C4-2B (cell line): ENCODE measurements around the gene RAD18.

Experiments
- H3K27ac ChIP-seq: fragments of 450-650 bp; 2 replicates; pipeline ENCODE4 v1.5.1; 2017
- ZFX ChIP-seq: fragments of 450-650 bp; IDR thresholded peaks from 2 replicates; pipeline ENCODE4 v1.6.1; 2017
- TF ChIP-seq, protein P1 (sequence below): fragments of 450-650 bp; conservative IDR thresholded peaks from 2 replicates; pipeline ENCODE4 v1.5.1; 2017; ENCODE audit warnings: mild to moderate bottlenecking

Gene RAD18

DNA sequence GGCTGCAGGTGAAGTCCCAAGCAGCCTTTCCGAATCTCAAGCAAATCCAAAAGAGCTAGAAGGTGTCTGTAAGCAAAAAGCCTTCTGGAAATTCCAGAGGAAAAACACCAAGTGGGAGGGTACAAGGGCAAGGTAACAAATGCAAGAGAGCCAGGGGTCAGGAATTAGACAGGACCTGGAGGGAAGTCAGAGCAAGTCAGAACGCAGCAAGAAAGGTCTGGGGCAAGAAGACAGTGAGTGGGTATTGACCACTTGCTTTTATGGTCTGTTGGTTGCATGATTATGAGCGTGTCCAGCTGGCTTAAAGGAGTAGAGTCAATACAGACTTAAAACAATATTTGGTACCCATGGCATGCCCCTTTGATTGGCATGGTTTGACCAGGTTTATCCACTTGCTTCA, 127.2 kb downstream of the RAD18 start:
- TF ChIP-seq, protein P1, sequence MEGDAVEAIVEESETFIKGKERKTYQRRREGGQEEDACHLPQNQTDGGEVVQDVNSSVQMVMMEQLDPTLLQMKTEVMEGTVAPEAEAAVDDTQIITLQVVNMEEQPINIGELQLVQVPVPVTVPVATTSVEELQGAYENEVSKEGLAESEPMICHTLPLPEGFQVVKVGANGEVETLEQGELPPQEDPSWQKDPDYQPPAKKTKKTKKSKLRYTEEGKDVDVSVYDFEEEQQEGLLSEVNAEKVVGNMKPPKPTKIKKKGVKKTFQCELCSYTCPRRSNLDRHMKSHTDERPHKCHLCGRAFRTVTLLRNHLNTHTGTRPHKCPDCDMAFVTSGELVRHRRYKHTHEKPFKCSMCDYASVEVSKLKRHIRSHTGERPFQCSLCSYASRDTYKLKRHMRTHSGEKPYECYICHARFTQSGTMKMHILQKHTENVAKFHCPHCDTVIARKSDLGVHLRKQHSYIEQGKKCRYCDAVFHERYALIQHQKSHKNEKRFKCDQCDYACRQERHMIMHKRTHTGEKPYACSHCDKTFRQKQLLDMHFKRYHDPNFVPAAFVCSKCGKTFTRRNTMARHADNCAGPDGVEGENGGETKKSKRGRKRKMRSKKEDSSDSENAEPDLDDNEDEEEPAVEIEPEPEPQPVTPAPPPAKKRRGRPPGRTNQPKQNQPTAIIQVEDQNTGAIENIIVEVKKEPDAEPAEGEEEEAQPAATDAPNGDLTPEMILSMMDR = no peak
- TF ChIP-seq ZFX = no peak

DNA sequence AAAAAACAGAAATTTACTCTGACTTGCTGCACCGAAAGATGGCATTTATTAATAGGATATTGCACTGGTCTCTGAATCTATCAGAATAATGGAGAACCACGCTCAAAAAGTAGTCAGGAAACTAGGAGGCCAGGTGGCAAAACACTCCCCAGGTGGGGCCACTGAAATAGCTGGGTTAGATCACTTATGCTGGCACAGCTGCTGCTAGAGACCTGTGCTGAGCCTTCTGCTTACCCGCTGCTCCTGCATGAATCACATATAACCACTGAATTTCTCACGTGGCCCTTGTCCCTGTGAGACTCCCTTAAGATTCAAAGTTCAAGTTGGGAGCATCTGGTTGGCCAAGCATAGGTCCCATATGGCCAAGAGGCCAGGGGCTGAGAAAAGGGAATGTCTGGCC, 127.9 kb downstream of the RAD18 start:
- TF ChIP-seq, protein P1 = no peak
- no peak for TF ChIP-seq ZFX
- H3K27ac ChIP-seq = no peak overlapping the region

More for the DNA sequence above, 127.2 kb downstream of the RAD18 start:
- no peak overlapping the region for H3K27ac ChIP-seq

DNA sequence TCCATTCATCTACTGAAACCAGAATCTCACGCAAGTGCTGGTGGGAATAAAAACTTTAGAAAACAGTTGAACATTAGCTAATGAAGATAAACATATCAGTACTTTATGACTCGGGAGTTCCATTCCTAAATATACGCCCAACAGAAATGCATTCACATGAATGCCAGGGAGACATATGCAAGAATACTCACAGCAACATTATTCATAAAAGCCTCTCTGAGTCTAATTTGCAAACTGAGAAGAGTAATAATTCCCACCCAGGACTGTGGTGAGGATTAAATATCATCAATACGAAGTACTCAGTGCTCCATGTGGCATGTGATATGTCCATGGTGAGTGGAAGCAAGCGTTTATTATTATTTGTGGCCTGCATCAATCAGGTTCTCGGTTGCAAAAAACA, 128.3 kb downstream of the RAD18 start:
- TF ChIP-seq ZFX = no peak
- TF ChIP-seq, protein P1 = no peak
- H3K27ac ChIP-seq = no peak overlapping the region

DNA sequence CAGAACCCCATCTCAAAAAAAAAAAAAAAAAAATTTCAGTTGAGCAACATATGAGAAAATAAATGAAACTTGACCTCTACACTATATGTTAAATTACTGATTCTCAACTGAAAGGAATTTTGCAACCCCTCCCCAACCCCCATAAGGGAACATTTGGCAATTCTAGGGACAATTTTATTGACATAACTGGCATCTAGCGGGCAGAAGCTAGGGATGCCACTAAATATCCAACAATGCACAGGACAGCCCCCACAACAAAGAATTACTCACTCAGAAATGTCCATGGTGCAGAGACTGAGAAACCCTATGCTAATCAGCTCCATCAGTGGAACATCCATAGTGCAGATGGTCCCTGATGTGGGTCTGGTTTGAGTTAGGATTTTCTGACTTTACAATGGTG, 135.6 kb downstream of the RAD18 start:
- TF ChIP-seq, protein P1 = no peak

More for the DNA sequence above, 135.6 kb downstream of the RAD18 start:
- H3K27ac ChIP-seq = no peak overlapping the region
